HCT116 (cell line): ENCODE measurements around the gene VIPR2. TPM values are rescaled to one million over a fixed set of nuclear protein-coding genes. Genes with fewer than 3 reads are reported as not detected.

ENCODE experiments used
- ATAC-seq: fragments of 200-7000 bp; cut with Tn5 transposase; 2 replicates; pipeline ENCODE4 v1.9.1; 2020; ENCODE audit warnings: mild to moderate bottlenecking, moderate library complexity
- BruUV-seq: library from RNA; stranded (reverse); fragments of 400-500 nt; replicated peaks from 2 replicates; lab custom pipeline; 2021; lab: Mats Ljungman, UMichigan
- CTCF ChIA-PET: fragments of 300-600 bp; sonication (Branson Sonifier 250); formaldehyde crosslinking; loops from one replicate; lab custom pipeline; 2021; ENCODE audit warnings: antibody characterized with exemption; lab: Charles Lee
- POLR2A ChIA-PET: fragments of 300-600, 350-600 bp; sonication (Branson Sonifier 250); formaldehyde crosslinking; loops from one replicate; lab custom pipeline; 2021; ENCODE audit warnings: antibody characterized with exemption; lab: Charles Lee
- RAD21 ChIA-PET, 2 experiments: fragments of 300-600 bp; sonication (Branson Sonifier 250); formaldehyde crosslinking; loops; one replicate each; lab custom pipeline; 2023; ENCODE audit warnings: low total read pairs in 2 of 2; ENCODE audit not compliant: uncharacterized antibody in 2 of 2, unreplicated experiment in 2 of 2, low non-redundant PET in 1 of 2; lab: Charles Lee
- DNase-seq: peaks from one replicate; pipeline ENCODE4 v3.0.0-alpha.2; 2010; ENCODE audit warnings: low read depth, low spot score
- H2AFZ ChIP-seq: fragments of 200-600 bp; shearing (Covaris generic), sonication (generic); 2 replicates; pipeline ENCODE4 v1.6.1; 2017; ENCODE audit warnings: low read depth, mixed run types, mixed read lengths, antibody characterized with exemption, low read length; ENCODE audit not compliant: poor library complexity, severe bottlenecking
- H3K27ac ChIP-seq: 2 replicates; pipeline ENCODE4 v1.5.1; 2012; ENCODE audit warnings: low read depth, low read length
- H3K27me3 ChIP-seq: fragments of 200-600 bp; sonication (generic); 2 replicates; pipeline ENCODE4 v1.6.1; 2016; ENCODE audit warnings: mixed run types, low read length, mixed read lengths; ENCODE audit not compliant: insufficient read depth
- H3K36me3 ChIP-seq, 2 experiments: fragments of 200-500 bp in 1 of 2; fragments of 200-600 bp in 1 of 2; sonication (Bioruptor generic) in 1 of 2; sonication (generic) in 1 of 2; 2 replicates each; pipeline versions ENCODE4 v1.5.1 to v1.6.1; 2014 to 2016; ENCODE audit warnings: low read length in 2 of 2, inconsistent platforms in 1 of 2, mixed read lengths in 1 of 2, mixed run types in 1 of 2; ENCODE audit not compliant: insufficient read depth in 2 of 2, control insufficient read depth in 1 of 2
- H3K4me1 ChIP-seq, 2 experiments: fragments of 200-600 bp in 1 of 2; sonication (generic) in 1 of 2; 2 replicates each; pipeline versions ENCODE4 v1.5.1 to v1.6.1; 2012 to 2017; ENCODE audit warnings: low read length in 2 of 2, inconsistent platforms in 1 of 2, mild to moderate bottlenecking in 1 of 2, mixed read lengths in 1 of 2, mixed run types in 1 of 2, moderate library complexity in 1 of 2; ENCODE audit not compliant: insufficient read depth in 2 of 2, control insufficient read depth in 1 of 2
- H3K4me2 ChIP-seq: fragments of 200-600 bp; sonication (generic); 2 replicates; pipeline ENCODE4 v1.6.1; 2017; ENCODE audit warnings: mixed run types, low read length, mixed read lengths
- H3K4me3 ChIP-seq, 2 experiments: fragments of 200-600 bp in 1 of 2; sonication (generic) in 1 of 2; replicated peaks in 1 of 2; 2 replicates each; pipeline ENCODE4 v1.5.1; 2011 to 2016; ENCODE audit warnings: low read length in 2 of 2, control low read depth in 1 of 2, low read depth in 1 of 2, mild to moderate bottlenecking in 1 of 2, mixed read lengths in 1 of 2, mixed run types in 1 of 2
- H3K79me2 ChIP-seq: fragments of 200-600 bp; sonication (generic); 2 replicates; pipeline ENCODE4 v1.6.1; 2017; ENCODE audit warnings: mild to moderate bottlenecking, mixed run types, low read length, moderate library complexity, mixed read lengths; ENCODE audit not compliant: insufficient read depth
- H3K9ac ChIP-seq: fragments of 200-600 bp; sonication (generic); 2 replicates; pipeline ENCODE4 v1.6.1; 2016; ENCODE audit warnings: low read length, mixed read lengths
- H3K9me2 ChIP-seq: fragments of 200-600 bp; sonication (generic), shearing (Covaris generic); 2 replicates; pipeline ENCODE4 v1.6.1; 2017; ENCODE audit warnings: mixed run types, mild to moderate bottlenecking, moderate library complexity; ENCODE audit not compliant: insufficient read depth
- H3K9me3 ChIP-seq, 2 experiments: fragments of 200-500 bp in 1 of 2; fragments of 200-600 bp in 1 of 2; sonication (Bioruptor generic) in 1 of 2; sonication (generic) in 1 of 2; 2 replicates each; pipeline ENCODE4 v1.6.1; 2014 to 2017; ENCODE audit warnings: low read length in 2 of 2, mixed read lengths in 2 of 2, inconsistent platforms in 1 of 2, low read depth in 1 of 2, mild to moderate bottlenecking in 1 of 2, mixed run types in 1 of 2, moderate library complexity in 1 of 2; ENCODE audit not compliant: control insufficient read depth in 1 of 2, insufficient read depth in 1 of 2
- H4K20me1 ChIP-seq: fragments of 200-600 bp; sonication (generic), shearing (Covaris generic); 2 replicates; pipeline ENCODE4 v1.6.1; 2017; ENCODE audit warnings: mixed run types, mild to moderate bottlenecking, moderate library complexity; ENCODE audit not compliant: insufficient read depth
- CBX3 ChIP-seq: IDR thresholded peaks from 2 replicates; pipeline ENCODE4 v1.6.1; 2012; ENCODE audit warnings: low read depth
- CEBPB ChIP-seq: IDR thresholded peaks from 2 replicates; pipeline ENCODE4 v1.6.1; 2012; ENCODE audit warnings: low read depth
- EZH2phosphoT487 ChIP-seq: fragments of 200-600 bp; IDR thresholded peaks from 2 replicates; pipeline ENCODE4 v1.6.1; 2018; ENCODE audit warnings: antibody characterized with exemption, borderline replicate concordance
- FOSL1 ChIP-seq: IDR thresholded peaks from 2 replicates; pipeline ENCODE4 v1.6.1; 2012; ENCODE audit warnings: low read depth
- JUND ChIP-seq: IDR thresholded peaks from 2 replicates; pipeline ENCODE4 v1.6.1; 2012
- POLR2A ChIP-seq: IDR thresholded peaks from 2 replicates; pipeline ENCODE4 v1.7.0; 2011; ENCODE audit warnings: borderline replicate concordance; ENCODE audit not compliant: insufficient read depth, insufficient read length; ENCODE audit errors: extremely low read depth
- RAD21 ChIP-seq: IDR thresholded peaks from 2 replicates; pipeline ENCODE4 v1.6.1; 2012; ENCODE audit warnings: low read depth, mild to moderate bottlenecking
- SIN3A ChIP-seq: IDR thresholded peaks from 2 replicates; pipeline ENCODE4 v1.6.1; 2012; ENCODE audit warnings: low read depth
- SP1 ChIP-seq: IDR thresholded peaks from 2 replicates; pipeline ENCODE4 v1.6.1; 2012; ENCODE audit warnings: low read depth
- SRF ChIP-seq: IDR thresholded peaks from 2 replicates; pipeline ENCODE4 v1.6.1; 2012; ENCODE audit warnings: low read depth
- TCF7L2 ChIP-seq: IDR thresholded peaks from 2 replicates; pipeline ENCODE4 v1.7.0; 2011; ENCODE audit warnings: borderline replicate concordance, inconsistent platforms; ENCODE audit not compliant: insufficient read depth, insufficient read length; ENCODE audit errors: extremely low read depth
- YY1 ChIP-seq: IDR thresholded peaks from 2 replicates; pipeline ENCODE4 v1.6.1; 2011; ENCODE audit warnings: low read length, low read depth, moderate library complexity, mild to moderate bottlenecking; ENCODE audit not compliant: insufficient replicate concordance; ENCODE audit errors: extremely low read depth
- ZFX ChIP-seq: fragments of 450-650 bp; IDR thresholded peaks from 2 replicates; pipeline ENCODE4 v1.6.1; 2017
- intact Hi-C: fragments of 100-400 bp; cut with micrococcal nuclease; formaldehyde crosslinking; loops from 2 replicates; pipeline ENCODE4 v1.10.0; 2022
- total RNA-seq: library from RNA; stranded (reverse); gene quantifications from one replicate; pipeline ENCODE4 v1.2.1, GENCODE V29; 2021; ENCODE audit not compliant: unreplicated experiment
- TF ChIP-seq, protein P1 (sequence below): IDR thresholded peaks from 2 replicates; pipeline ENCODE4 v1.6.1; 2012
- TF ChIP-seq, protein P2 (sequence below): IDR thresholded peaks from 2 replicates; pipeline ENCODE4 v1.6.1; 2012
- TF ChIP-seq, protein P3 (sequence below): IDR thresholded peaks from 2 replicates; pipeline ENCODE4 v1.6.1; 2012; ENCODE audit warnings: low read depth
- TF ChIP-seq, protein P4 (sequence below): IDR thresholded peaks from 2 replicates; pipeline ENCODE4 v1.6.1; 2011; ENCODE audit warnings: mild to moderate bottlenecking, low read length, moderate library complexity; ENCODE audit not compliant: insufficient replicate concordance; ENCODE audit errors: extremely low read depth

Gene VIPR2
- total RNA-seq, 1 experiment from 2014 or later: 0.10 TPM

DNA sequence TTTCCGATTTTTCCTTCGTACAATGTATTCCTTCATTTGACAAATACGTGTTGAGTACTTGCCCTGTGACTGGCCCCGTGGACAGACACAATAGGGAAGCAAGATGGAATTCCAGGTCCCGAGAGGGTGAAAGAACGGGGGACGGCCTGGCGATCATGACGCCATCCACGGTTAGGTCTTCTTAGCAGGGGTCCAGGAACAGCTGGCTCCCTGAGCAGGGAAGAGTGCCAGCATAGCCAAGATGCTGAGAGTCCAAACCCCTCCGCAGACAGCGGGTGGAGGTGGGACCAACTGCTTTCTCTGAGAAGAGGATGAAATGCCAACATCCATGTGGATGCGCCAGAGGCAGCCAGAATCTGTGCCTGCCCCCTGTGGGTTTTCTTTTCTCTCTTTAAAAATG lies 144.6 kb downstream of the VIPR2 start:
- intact Hi-C loops: no loop called here
- H3K9ac ChIP-seq: no peak overlapping the region
- no peaks in the 10 kb centered on the region for H3K36me3 ChIP-seq
- H3K4me2 ChIP-seq: no peak overlapping the region
- no peaks in the 10 kb centered on the region for H3K79me2 ChIP-seq
- ATAC-seq: no peak
- H3K27ac ChIP-seq: no peak overlapping the region
- H2AFZ ChIP-seq: no peak overlapping the region
- no peaks in the 10 kb centered on the region for H3K9me3 ChIP-seq
- ChIA-PET POLR2A (no interaction called here), CTCF (no interaction called here), RAD21 (no interaction called here)
- no peaks in the 10 kb centered on the region for H3K4me1 ChIP-seq
- TF ChIP-seq SRF: no peak
- TF ChIP-seq ZFX: no peak
- TF ChIP-seq, protein P1, sequence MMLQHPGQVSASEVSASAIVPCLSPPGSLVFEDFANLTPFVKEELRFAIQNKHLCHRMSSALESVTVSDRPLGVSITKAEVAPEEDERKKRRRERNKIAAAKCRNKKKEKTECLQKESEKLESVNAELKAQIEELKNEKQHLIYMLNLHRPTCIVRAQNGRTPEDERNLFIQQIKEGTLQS: no peak
- TF ChIP-seq EZH2phosphoT487: no peak
- TF ChIP-seq SP1: no peak
- TF ChIP-seq, protein P2, sequence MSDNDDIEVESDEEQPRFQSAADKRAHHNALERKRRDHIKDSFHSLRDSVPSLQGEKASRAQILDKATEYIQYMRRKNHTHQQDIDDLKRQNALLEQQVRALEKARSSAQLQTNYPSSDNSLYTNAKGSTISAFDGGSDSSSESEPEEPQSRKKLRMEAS: no peak
- TF ChIP-seq YY1: no peak
- TF ChIP-seq RAD21: no peak
- TF ChIP-seq FOSL1: no peak
- no peak for TF ChIP-seq TCF7L2
- TF ChIP-seq JUND: no peak
- no peak for TF ChIP-seq CBX3
- no peak for TF ChIP-seq SIN3A
- TF ChIP-seq, protein P3, sequence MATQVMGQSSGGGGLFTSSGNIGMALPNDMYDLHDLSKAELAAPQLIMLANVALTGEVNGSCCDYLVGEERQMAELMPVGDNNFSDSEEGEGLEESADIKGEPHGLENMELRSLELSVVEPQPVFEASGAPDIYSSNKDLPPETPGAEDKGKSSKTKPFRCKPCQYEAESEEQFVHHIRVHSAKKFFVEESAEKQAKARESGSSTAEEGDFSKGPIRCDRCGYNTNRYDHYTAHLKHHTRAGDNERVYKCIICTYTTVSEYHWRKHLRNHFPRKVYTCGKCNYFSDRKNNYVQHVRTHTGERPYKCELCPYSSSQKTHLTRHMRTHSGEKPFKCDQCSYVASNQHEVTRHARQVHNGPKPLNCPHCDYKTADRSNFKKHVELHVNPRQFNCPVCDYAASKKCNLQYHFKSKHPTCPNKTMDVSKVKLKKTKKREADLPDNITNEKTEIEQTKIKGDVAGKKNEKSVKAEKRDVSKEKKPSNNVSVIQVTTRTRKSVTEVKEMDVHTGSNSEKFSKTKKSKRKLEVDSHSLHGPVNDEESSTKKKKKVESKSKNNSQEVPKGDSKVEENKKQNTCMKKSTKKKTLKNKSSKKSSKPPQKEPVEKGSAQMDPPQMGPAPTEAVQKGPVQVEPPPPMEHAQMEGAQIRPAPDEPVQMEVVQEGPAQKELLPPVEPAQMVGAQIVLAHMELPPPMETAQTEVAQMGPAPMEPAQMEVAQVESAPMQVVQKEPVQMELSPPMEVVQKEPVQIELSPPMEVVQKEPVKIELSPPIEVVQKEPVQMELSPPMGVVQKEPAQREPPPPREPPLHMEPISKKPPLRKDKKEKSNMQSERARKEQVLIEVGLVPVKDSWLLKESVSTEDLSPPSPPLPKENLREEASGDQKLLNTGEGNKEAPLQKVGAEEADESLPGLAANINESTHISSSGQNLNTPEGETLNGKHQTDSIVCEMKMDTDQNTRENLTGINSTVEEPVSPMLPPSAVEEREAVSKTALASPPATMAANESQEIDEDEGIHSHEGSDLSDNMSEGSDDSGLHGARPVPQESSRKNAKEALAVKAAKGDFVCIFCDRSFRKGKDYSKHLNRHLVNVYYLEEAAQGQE: no peak
- TF ChIP-seq POLR2A: no peak
- TF ChIP-seq, protein P4, sequence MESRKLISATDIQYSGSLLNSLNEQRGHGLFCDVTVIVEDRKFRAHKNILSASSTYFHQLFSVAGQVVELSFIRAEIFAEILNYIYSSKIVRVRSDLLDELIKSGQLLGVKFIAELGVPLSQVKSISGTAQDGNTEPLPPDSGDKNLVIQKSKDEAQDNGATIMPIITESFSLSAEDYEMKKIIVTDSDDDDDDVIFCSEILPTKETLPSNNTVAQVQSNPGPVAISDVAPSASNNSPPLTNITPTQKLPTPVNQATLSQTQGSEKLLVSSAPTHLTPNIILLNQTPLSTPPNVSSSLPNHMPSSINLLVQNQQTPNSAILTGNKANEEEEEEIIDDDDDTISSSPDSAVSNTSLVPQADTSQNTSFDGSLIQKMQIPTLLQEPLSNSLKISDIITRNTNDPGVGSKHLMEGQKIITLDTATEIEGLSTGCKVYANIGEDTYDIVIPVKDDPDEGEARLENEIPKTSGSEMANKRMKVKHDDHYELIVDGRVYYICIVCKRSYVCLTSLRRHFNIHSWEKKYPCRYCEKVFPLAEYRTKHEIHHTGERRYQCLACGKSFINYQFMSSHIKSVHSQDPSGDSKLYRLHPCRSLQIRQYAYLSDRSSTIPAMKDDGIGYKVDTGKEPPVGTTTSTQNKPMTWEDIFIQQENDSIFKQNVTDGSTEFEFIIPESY: no peak
- TF ChIP-seq CEBPB: no peak
- BruUV-seq: no TSS peak
- no peaks in the 10 kb centered on the region for H3K27me3 ChIP-seq
- no peaks in the 10 kb centered on the region for H3K9me2 ChIP-seq
- no peak for DNase-seq
- no peak overlapping the region for H3K4me3 ChIP-seq
- H4K20me1 ChIP-seq: no peaks in the 10 kb centered on the region
